NCI-H526 treated with DMSO at 0.1 percent for 48 hours (cell line): ENCODE results near the gene LETMD1.

Source experiments
- DNase-seq: peaks from one replicate; lab custom pipeline; 2025; lab: John Stamatoyannopoulos, UW

Gene LETMD1

GRCh38 chr12:51025836-51026638 is 22.1 kb upstream of the LETMD1 start, which contains the start of gene SLC11A2:
SLC11A2 (minus strand) TSS chr12:51026384; CDS start chr12:51010728, 15,656 bp downstream.
- peak; percentile 88 for DNase-seq

GRCh38 chr12:51027342-51027835 is 20.7 kb upstream of the LETMD1 start:
- DNase-seq, result no peak

DNA sequence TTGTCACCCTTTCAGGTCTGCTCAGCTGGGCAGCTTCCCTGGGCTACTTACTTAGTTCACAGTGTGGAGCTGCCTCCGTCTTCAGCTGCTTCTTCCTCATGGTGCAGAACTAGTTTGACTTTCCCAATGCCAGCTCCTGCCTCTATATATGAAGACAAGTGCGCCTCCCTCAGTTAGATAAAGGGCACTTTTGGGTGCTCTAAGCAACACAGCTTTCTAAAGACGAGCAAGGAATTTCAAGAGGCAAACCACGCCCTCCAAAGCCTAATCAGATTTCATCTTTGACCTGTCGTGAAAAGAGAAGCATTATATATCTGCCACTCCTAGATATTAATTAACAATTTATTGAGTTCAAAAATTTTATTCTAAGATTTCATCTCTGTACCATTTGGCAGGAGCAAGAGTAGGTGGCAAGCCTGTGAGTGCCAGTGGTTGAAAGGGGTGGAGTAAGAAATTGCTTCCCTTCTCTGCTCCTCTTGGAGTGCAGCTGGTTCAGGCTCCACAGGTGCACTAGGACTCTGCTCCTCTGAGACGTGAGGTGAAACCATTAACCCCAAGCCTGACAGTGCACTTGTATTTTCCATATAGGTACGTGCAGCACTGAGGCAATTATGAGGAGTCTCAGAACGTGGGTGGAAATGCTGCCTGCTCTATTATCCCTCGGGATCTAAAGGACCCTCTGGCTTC is 19.9 kb upstream of the LETMD1 start:
- peak; percentile 62 for DNase-seq

- no peak for DNase-seq
Measured at GRCh38 chr12:51028813-51029150, 19.3 kb upstream of the LETMD1 start.

DNA sequence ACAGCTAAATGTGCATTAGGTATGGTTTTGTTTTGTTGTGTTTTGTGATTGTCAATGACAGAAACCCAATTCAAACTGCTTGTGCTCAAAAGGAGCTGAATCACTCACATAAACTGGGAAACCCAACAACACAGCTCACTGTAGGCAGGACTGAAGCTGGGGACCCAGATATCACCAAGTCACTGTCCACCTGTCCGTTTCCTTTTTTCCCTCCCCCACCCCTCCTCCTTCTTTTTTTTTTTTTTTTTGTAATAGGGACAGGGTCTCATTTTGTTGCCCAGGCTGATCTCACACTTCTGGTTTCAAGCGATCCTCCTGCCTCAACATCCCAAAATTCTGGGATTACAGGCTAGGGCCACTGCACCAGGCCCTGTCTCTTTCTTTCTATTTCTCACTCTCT is 15.1 kb upstream of the LETMD1 start:
- DNase-seq, result no peak

DNA sequence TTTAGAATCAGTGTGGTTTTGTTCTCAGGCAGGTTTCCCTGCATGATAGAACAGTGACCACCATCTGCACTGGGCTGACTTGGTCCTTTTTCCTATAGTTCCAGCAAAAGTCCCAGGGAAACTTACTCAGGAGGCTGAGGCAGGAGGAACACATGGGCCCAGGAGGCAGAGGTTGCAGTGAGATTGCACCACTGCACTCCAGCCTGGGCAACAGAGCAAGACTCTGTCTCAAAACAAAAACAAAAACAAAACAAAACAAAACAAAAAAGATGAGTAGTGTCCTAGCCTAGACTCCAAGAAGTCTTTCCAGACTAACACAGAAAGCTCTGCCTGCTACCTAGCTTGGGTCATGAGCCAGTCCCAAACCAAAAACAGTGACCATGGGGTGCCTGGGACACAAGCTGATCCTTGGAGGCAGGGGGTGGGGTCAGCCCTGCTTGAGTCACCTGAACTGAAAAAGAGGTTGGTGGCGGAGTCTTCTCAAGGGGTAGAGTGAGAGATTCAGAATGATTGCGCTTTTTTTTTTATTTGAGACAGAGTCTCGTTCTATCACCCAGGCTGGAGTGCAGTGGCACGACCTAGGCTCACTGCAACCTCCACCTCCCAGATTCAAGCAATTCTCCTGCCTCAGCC is 14.6 kb upstream of the LETMD1 start:
- DNase-seq, result no peak

DNA sequence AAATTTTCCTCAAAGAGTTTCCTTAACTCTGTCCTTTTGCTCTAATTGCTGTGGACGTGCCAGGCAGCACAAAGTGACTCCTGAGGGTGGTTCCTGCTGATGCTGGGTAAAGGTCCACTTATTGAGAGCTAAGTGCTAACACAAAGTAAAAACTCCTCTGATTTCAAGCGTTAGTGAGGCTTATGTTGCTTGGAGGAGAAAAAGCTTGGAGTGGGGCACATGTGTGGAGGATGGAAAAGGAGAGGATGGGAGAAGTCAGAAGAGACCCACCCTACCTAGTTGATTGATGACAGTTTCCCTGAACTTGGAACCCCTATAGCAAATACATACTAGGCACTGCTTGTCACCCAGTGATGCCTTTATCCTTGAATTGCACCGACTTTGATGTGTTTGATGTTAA is 11.8 kb upstream of the LETMD1 start:
- no peak for DNase-seq

- no peak for DNase-seq
Measured at GRCh38 chr12:51048661-51049251, 629 bp downstream of the LETMD1 start.

DNA sequence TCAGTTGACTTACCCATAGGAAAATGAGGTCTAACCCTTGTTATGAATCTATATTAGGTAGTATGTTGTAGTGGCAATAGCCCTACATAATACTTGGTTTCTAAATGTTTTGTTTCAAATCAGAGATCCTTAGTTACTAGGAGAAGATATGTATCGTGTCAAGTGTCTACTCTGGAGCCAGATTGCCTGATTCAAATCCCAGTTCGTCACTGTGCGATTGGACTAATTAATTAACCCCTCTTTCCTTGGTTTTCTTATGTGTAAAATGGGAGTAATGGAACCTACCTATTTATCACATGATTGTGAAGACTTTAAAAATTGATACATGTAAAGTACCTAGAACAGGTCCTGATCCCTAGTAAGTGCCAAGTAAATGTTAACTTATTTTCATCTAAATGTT is 1.4 kb downstream of the LETMD1 start:
- no peak for DNase-seq

- no peak for DNase-seq
Measured at GRCh38 chr12:51051787-51052186, 3.7 kb downstream of the LETMD1 start.

- DNase-seq, result no peak
Measured at GRCh38 chr12:51055060-51055459, 6.9 kb downstream of the LETMD1 start.

GRCh38 chr12:51056242-51056641 is 8.1 kb downstream of the LETMD1 start:
- no peak for DNase-seq

DNA sequence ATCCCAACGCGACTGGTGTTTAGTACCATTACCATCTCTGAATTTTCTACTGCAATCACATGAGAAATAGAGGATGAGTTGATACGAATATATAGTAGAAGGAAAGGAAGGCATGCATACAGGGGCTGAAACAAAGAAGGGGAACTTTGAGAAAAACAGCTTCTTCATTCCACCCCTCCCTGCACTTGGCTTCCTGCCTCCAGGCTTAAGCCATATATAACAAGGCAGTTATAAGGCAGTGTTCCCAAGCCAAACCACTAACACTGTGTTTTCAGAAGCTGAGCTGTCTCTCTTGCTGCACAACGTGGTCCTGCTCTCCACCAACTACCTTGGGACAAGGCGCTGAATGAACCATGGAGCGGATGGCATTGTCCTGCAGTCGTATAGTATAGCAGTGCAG is 11.0 kb downstream of the LETMD1 start:
- no peak for DNase-seq

- no peak for DNase-seq
Measured at GRCh38 chr12:51062631-51063397, 14.7 kb downstream of the LETMD1 start.

GRCh38 chr12:51065530-51065929 is 17.4 kb downstream of the LETMD1 start:
- DNase-seq, result no peak

DNA sequence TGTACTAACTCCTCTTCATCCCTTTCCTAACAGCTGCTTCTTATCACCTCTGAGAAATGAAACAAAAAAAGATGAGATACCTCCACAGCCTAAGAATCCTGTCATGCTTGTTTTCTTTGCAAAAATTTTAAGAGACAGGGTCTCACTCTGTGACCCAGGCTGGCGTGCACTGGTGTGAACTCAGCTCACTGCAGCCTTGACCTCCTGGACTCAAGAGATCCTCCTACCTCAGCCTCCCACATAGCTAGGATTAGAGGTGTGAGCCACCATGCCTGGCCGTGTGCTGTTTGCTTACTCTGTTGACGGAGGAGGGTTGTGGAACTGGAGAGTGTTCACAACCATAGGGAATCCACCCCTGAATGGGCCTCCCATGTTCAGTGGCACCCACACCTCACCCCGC is 19.1 kb downstream of the LETMD1 start:
- DNase-seq, result no peak

GRCh38 chr12:51067771-51068170 is 19.6 kb downstream of the LETMD1 start:
- no peak for DNase-seq

- no peak for DNase-seq
Measured at GRCh38 chr12:51070004-51070403, 21.9 kb downstream of the LETMD1 start.

- DNase-seq, result no peak
Measured at GRCh38 chr12:51071663-51072062, 23.5 kb downstream of the LETMD1 start.

GRCh38 chr12:51075390-51075789 is 27.3 kb downstream of the LETMD1 start:
- no peak for DNase-seq

GRCh38 chr12:51076236-51076930 is 28.3 kb downstream of the LETMD1 start:
- DNase-seq, result no peak
